Upper lobe of right lung (tissue), 1 donor: ENCODE data around the gene OR2A25. TPM values are rescaled to one million over a fixed set of nuclear protein-coding genes. Genes with fewer than 3 reads are reported as not detected.

Source experiments
- ATAC-seq: fragments of 200-7000 bp; cut with Tn5 transposase; one replicate; pipeline ENCODE4 v1.9.1; 2020; ENCODE audit warnings: mild to moderate bottlenecking, moderate library complexity
- DNase-seq: peaks from one replicate; pipeline ENCODE4 v3.0.0-alpha.2; 2020
- H3K27ac ChIP-seq: fragments of 200-600 bp; one replicate; pipeline ENCODE4 v1.8.0; 2022
- H3K27me3 ChIP-seq: fragments of 200-600 bp; one replicate; pipeline ENCODE4 v1.8.0; 2022; ENCODE audit warnings: mild to moderate bottlenecking
- H3K36me3 ChIP-seq: fragments of 200-600 bp; one replicate; pipeline ENCODE4 v1.8.0; 2022
- H3K4me1 ChIP-seq: fragments of 200-600 bp; one replicate; pipeline ENCODE4 v1.8.0; 2022
- H3K4me3 ChIP-seq: fragments of 200-600 bp; one replicate; pipeline ENCODE4 v1.8.0; 2022; ENCODE audit warnings: mild to moderate bottlenecking
- H3K9me3 ChIP-seq: fragments of 200-600 bp; one replicate; pipeline ENCODE4 v1.8.0; 2022
- intact Hi-C: fragments of 100-400 bp; cut with DNase I; formaldehyde crosslinking; loops from one replicate; pipeline ENCODE4 v1.11.0; 2022
- total RNA-seq: library from RNA; stranded (reverse); fragmentation: NEBNext Ultra II Directional; extraction: Animal tissue kit (Norgen Biotek cat#: 25700); gene quantifications from one replicate; pipeline ENCODE4 v1.2.1, GENCODE V29; 2021
- TF ChIP-seq, protein P1 (sequence below): fragments of 200-600 bp; IDR thresholded peaks from one replicate; pipeline ENCODE4 v1.8.0; 2022; ENCODE audit warnings: antibody characterized with exemption
- donor health status: DM: no; HTN: yes; CAD: no; lungs with severe emphysema.

The OR2A25 gene
- total RNA-seq, 1 donor from 2014 or later, result not detected

- H3K4me1 ChIP-seq, result no peaks in the 10 kb centered on the region
- TF ChIP-seq, protein P1, sequence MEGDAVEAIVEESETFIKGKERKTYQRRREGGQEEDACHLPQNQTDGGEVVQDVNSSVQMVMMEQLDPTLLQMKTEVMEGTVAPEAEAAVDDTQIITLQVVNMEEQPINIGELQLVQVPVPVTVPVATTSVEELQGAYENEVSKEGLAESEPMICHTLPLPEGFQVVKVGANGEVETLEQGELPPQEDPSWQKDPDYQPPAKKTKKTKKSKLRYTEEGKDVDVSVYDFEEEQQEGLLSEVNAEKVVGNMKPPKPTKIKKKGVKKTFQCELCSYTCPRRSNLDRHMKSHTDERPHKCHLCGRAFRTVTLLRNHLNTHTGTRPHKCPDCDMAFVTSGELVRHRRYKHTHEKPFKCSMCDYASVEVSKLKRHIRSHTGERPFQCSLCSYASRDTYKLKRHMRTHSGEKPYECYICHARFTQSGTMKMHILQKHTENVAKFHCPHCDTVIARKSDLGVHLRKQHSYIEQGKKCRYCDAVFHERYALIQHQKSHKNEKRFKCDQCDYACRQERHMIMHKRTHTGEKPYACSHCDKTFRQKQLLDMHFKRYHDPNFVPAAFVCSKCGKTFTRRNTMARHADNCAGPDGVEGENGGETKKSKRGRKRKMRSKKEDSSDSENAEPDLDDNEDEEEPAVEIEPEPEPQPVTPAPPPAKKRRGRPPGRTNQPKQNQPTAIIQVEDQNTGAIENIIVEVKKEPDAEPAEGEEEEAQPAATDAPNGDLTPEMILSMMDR, result no peak
- no peaks in the 10 kb centered on the region for H3K9me3 ChIP-seq
- ATAC-seq, result no peak
- intact Hi-C loops, result no loop called here
- H3K36me3 ChIP-seq, result no peaks in the 10 kb centered on the region
- H3K27ac ChIP-seq, result no peak overlapping the region
- DNase-seq, result no peak
- H3K27me3 ChIP-seq, result no peaks in the 10 kb centered on the region
- H3K4me3 ChIP-seq, result no peak overlapping the region
Measured at GRCh38 chr7:144032985-144033709, 36.5 kb upstream of the OR2A25 start.

GRCh38 chr7:144035385-144035784 lies 34.2 kb upstream of the OR2A25 start:
- H3K9me3 ChIP-seq, result no peaks in the 10 kb centered on the region
- H3K4me3 ChIP-seq, result no peak overlapping the region
- no peaks in the 10 kb centered on the region for H3K4me1 ChIP-seq
- ATAC-seq, result no peak
- no peaks in the 10 kb centered on the region for H3K36me3 ChIP-seq
- no peak overlapping the region for H3K27ac ChIP-seq
- intact Hi-C loops, result no loop called here
- no peaks in the 10 kb centered on the region for H3K27me3 ChIP-seq
- TF ChIP-seq, protein P1, result no peak
- DNase-seq, result no peak

DNA sequence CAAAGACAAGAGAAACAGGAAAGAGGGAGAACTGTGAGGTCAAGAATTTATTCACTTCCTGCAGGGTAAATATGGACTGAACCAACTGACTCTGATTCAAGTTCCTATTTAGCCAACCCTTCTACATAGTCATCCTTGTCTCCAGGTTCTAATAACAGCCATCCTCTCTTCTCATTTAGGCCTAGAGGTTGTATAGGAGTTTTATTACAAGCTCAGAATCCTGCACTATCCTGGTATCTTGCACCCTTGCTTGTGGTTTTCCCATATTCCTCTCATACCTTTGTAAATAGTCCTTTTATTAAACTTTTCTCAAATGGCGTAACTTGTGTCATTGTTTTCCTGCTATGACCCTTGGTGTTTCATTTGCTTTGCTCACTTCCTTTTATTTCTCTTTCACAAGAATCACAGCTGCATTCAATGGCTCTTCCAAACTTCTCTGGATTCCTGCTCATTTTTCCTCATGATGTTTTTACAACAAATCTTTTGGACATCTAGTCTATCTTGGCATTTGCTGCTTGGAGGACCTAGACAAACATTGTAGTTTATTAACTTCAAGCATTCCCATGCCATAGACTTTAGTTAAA lies 33.2 kb upstream of the OR2A25 start:
- Histone ChIP-seq H3K36me3 (no peaks in the 10 kb centered on the region), H3K27ac (no peak overlapping the region), H3K4me1 (no peaks in the 10 kb centered on the region), H3K4me3 (no peak overlapping the region), H3K9me3 (no peaks in the 10 kb centered on the region), H3K27me3 (no peaks in the 10 kb centered on the region)
- no peak for ATAC-seq
- TF ChIP-seq, protein P1, result no peak
- intact Hi-C loops, result no loop called here
- DNase-seq, result no peak

DNA sequence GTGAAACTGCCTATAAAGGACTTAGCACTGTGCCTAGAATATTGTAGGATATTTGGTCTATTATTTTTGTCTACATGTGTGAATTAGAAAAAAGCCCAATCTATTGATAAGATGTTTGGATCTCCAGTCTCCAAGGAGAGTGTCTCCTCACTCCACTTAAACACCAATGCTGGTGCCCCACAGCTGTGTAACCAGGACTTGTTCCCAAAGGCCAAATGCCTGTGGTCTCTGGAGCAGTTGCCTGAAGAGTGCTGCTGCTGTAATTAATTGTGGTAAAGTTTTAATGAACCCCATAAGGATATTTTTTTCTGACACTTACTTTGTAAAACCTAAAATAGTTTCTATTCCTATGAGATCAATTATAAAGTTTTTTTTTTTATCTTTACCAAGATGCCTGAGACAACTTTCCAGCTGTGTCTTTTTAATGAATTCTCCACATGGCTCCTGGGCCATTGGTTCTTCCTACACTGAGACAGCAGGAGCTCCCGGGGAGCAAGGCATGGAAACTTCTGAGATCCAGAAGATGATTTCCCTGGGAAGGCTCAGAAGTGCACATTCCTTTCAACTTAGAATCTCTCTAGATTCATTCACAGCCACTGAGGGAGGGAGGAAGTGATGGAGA lies 32.1 kb upstream of the OR2A25 start:
- H3K27me3 ChIP-seq, result no peaks in the 10 kb centered on the region
- H3K27ac ChIP-seq, result peak overlapping the region; percentile 18
- no peaks in the 10 kb centered on the region for H3K9me3 ChIP-seq
- H3K4me3 ChIP-seq, result no peak overlapping the region
- intact Hi-C loops, result no loop called here
- TF ChIP-seq, protein P1, result no peak
- DNase-seq, result no peak
- H3K4me1 ChIP-seq, result no peaks in the 10 kb centered on the region
- no peaks in the 10 kb centered on the region for H3K36me3 ChIP-seq
- no peak for ATAC-seq

DNA sequence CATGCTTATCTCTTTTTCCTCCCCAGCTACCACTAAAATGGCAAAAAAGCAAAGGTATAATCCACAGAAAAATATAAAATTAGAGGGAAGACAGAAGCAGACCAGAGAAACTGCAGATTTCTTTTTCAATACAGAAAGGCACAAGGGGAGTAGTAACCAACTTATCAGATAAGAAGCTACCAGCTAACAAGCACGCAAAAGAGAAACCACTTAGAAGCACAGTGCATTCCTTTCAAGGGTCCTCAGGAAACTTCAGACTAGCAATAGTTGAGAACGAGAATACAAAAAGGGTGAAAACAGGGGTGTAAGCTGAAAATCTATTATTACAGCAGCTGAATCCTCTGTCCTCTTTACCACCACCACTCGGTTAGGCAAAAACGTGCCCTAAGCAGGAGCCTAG lies 30.7 kb upstream of the OR2A25 start:
- H3K36me3 ChIP-seq, result no peaks in the 10 kb centered on the region
- H3K4me1 ChIP-seq, result no peaks in the 10 kb centered on the region
- TF ChIP-seq, protein P1, result no peak
- no peaks in the 10 kb centered on the region for H3K27me3 ChIP-seq
- no peak for ATAC-seq
- H3K9me3 ChIP-seq, result no peaks in the 10 kb centered on the region
- H3K4me3 ChIP-seq, result no peak overlapping the region
- intact Hi-C loops, result no loop called here
- H3K27ac ChIP-seq, result no peak overlapping the region
- no peak for DNase-seq
